Head of caudate nucleus (tissue), 42 donors: ENCODE results near the gene ZDHHC6.
"Not testable (repeated sequence)": the region's sequence is repeated elsewhere in the genome, so short reads cannot be mapped to it uniquely, and the experiment has no call there.

ENCODE experiments used
- DNase-seq, 42 donors: peaks; one replicate each; pipeline versions ENCODE4 v3.0.0 to v3.0.0-alpha.2; 2020 to 2021; ENCODE audit warnings: mixed read lengths in 7 of 42
- intact Hi-C: fragments of 100-400 bp; cut with DNase I; formaldehyde crosslinking; loops from one replicate; pipeline ENCODE4 v1.15.0; 2022

ZDHHC6 gene

DNA sequence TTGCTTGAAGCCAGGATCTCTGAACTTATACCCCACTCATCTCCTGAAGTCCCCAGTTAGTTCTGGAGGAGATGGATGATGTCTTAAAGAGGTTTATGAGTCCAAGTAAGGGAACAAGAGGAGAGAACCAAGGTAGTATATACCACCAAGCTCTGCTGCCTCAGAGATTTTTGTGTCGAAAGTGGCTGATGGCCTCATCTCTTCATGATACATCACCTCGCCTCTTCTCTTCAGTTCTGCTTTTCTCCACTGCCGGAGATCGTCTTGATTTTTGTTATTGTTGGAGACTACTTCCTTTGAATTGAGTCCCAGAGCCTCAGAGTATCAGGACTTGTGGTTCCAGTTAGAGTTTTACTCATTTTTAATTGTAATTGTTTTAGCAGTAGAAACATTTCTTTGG lies 2.2 kb upstream of the ZDHHC6 start:
- intact Hi-C loops: no loop called here
- no peak for DNase-seq

DNA sequence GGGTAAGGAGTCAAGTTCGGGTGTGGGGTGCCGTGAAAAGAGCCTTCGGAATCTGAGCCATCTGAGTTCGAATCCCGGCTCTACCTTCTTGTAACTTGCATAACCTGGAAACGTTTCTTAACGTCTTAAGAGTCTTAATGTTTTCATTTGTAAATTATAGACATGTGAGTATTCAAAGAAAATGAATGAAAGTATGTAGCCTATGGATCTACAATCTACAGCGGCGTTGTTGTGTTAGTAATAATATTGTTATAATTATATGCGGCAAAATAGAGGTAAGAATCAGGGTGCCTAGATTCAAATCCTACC lies 860 bp upstream of the ZDHHC6 start:
- intact Hi-C loops: no loop called here

DNA sequence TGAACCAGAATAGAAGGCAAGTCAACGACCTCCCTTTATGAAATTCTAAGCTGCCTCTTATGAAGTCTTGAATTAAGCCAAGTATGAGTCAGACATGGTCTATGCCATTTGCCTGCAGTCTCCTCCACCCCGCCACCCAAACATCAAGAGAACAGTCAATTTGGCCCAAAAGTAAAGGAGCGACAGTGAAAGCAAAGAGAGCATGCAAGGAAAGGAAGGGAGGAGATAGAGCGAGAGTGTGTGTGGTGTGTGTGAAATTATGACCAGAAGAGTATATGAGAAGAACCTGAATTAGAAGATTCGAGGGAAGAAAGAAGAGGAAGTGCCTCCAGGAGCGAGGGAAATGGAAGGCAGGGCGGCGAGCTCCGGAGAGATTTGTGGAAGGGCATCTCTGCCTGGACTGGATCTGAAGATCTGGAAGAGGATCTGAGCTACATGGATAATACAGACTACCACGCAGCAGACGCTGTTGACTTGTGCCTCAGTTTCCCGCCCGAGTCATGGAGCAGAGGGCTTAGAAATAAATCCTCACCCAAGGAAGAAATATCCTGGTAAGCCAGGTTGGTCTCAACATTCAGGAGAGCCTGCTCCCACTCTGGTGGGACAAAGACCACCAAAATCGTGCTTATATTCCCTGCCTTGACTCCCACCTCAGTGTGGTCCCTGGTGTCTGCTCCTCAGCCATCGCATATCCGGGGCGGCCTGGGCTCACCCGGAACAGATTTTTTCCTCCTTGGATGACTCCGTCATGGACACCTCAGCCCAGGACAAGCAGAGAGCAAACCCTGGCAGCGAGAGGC lies 459 bp downstream of the ZDHHC6 start:
- DNase-seq: peak in 15 of 42 donors; percentile 2 to 32 (median 13)
- intact Hi-C loops: no loop called here

More for the DNA sequence above, 860 bp upstream of the ZDHHC6 start:
- DNase-seq: no peak

DNA sequence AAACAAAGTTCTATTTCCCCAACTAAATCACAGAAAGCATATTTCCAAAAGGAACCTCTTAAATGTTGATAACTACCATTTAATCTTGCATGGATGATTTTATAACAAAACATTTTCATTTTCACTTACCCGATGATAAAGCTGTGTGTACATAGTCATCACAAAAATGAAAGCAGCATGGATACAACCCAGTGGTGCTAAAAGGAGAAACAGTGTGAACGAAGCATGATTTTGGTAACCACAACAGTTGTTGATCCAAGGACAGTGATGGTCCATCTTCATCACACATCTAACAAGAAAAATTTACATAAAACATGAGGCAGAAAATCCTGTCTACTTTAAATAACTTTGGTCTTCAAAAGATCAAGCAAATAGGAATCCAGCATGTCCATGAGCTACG lies 4.7 kb downstream of the ZDHHC6 start:
- intact Hi-C loops: no loop called here
- no peak for DNase-seq

DNA sequence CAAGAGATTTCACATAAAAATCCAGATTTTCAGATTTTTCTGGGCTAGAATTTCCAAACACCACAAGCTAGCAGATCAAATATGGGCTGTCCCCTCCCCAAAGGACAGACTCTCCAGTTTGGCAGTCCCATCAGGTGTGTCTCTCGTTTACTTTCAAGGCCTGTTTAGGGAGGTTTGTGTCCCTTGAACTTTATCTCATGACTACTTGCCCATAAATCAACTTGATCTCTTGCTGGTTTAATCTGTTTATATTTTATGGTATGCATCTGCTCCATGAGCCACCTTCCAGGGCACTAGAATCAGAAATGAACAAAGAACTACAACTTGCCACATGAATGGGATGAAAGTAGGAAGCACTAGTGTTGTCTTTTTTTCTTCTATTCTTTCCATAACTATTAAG lies 5.2 kb downstream of the ZDHHC6 start:
- intact Hi-C loops: no loop called here
- no peak for DNase-seq

DNA sequence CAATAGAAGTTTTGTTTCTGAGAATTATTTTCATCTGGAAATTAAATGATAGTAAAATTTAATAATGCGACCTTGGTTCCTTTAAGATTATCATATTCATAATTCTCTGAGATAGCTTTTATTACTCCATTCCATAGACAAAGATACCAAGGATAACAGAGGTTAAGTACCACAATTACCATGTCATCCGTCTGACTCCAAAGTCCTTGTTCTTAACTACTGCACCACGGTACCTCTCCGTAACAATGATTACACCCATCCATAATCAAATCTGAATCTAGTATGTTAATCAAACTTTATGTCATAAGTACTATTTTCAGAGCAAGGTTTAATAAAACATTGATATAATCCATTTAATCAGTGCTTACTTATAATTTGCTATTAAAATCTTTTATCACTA lies 8.4 kb downstream of the ZDHHC6 start:
- DNase-seq: no peak
- intact Hi-C loops: no loop called here

DNA sequence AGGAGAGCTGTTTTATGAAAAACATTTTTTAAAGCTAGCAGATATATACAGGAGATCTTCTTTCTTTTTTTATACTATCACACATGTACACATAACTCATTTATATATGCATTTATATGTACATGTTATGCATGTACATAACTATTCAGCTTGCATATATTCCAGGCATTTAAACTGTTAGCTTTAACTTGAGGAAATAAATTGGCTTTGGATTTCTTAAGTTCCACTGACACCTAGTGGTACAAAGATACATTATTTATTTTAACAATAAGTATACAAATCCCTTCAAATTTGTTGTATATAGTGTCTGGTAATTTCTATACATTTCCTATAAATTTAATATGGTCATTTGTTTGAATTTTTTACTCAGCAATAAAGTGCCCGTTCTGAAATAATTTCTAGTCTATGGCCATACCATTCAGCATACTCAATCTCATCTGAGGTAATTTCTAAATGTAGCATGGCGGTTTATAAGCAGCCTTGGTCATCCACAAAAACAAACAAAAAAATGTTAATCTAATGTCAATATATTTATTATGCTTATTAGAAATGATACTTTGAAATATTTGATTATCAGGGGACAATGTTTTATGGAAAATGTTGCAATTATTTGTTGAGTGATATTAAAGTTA lies 11.6 kb downstream of the ZDHHC6 start:
- intact Hi-C loops: no loop called here
- no peak for DNase-seq

DNA sequence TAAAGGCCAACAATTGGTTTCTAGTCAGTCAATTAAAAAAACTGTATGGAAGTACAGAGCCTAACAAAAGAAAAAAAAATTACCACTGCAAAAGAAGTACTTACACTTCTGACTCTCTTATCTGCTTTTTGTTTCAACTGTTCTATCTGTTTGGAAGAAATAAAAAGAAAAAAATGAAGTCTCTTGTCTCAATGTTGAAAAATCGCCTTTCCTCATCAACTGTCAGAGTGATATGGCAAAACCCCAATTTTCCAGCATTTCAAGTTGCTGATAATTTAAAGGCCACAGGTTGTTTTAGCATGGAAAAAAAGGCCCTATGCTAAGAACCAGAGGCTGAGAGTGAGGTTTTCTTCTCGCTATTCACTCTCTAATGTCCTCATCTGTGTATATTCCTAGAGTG lies 13.6 kb downstream of the ZDHHC6 start:
- intact Hi-C loops: no loop called here
- DNase-seq: no peak

DNA sequence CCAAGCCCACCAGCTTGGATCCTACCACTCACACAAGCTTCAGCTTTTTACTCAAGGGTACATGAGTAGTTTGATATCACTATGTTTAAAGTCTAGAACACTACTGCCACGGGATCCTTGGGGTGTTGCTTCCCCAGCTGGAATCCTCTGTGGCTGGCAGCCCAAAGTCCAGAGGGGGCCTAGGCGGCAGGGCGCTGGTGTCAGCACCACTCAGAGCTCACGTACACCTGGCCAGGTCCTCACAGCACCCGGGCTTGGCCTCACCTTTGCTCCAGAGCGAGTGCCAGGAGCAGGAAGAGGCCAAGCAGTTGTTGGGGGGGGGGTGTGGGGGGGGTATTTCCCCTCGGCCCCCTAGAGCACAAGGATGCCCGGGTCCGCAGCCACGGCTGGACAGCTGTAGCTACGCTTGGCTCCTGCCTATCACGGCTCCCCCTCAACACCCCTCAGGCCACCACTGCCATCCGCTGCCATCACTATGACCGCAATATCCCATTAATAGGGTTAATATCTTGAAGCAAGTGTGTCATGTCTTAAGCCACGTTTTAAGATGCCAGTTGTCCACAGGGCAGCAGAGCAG lies 17.0 kb downstream of the ZDHHC6 start:
- intact Hi-C loops: no loop called here

DNA sequence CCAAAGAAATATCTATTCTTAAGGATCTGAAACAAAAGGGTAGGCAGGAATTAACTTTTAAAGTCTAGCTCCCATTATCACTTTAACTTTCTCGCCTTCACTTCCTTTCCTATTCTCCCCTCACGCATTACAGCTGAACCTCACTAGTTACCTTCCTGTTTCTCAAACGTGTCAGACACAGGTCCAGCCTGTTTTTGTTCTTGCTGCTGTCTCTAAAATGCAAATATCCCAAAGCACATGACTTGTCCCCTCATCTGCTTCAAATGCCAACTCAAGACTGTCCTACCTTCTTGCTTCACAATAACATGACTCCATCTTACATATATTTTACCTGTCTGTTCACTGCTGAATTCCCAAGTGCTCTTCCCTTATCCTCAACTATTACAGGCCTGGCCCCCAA lies 17.6 kb downstream of the ZDHHC6 start:
- intact Hi-C loops: no loop called here
- DNase-seq: no peak

More for the DNA sequence above, 17.0 kb downstream of the ZDHHC6 start:
- no peak for DNase-seq

DNA sequence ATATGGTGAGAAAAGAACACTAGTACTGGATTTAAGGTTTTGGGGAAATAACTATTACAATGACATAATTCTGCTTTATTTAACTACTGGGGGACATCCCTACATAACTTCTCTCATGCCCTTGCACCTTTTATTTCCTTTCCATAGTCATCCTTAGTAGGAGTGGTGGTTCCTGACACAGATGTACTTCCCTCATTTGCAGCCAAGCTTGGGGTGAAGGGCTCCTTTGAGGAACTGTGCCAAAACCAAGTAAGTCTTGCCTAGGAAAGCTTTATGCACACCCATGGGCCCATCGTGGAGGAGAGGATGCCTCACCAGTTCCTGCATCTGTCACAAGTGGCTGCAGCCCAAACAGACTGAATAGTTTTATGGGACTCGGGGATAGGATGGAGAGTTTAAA lies 20.6 kb downstream of the ZDHHC6 start:
- no peak for DNase-seq
- intact Hi-C loops: no loop called here

DNA sequence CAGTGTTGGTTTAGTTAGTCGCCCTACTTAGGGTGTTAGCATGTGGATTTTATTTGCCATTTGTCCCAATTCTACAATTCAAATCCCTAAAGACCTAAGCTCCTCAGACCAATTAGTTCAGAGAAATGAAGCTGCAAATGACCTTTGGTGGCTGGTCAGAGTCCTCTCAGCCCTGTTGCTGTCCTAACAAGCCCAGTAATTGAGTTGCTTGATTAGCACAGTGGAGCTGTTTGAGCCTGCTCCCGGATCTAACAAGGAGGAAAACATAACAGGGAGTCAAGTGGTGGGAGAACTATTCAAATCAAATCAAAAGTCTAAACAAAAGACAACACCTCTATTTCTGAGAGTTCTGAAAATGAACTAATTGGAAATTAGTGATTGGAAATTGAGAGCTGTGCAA lies 22.1 kb downstream of the ZDHHC6 start:
- DNase-seq: no peak
- intact Hi-C loops: no loop called here

DNA sequence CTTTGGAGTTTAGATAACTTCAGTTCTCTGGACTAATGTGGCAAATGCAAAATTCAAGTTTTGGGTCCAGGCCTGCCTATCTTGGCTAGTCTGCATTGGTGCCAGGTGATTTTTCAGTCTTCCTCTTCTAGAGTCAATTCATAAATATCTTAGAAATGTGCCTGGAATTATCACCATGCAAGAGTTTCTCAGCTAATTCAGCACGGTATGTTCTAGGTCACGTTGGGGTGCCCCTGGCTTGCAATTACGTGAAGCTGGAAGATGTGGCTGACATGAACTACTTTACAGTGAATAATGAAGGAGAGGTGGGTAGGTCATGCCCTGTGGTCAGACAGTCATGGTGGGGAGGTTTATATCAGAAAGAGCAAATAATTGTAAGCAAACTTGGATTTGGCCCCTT lies 25.0 kb downstream of the ZDHHC6 start:
- no peak for DNase-seq
- intact Hi-C loops: no loop called here

DNA sequence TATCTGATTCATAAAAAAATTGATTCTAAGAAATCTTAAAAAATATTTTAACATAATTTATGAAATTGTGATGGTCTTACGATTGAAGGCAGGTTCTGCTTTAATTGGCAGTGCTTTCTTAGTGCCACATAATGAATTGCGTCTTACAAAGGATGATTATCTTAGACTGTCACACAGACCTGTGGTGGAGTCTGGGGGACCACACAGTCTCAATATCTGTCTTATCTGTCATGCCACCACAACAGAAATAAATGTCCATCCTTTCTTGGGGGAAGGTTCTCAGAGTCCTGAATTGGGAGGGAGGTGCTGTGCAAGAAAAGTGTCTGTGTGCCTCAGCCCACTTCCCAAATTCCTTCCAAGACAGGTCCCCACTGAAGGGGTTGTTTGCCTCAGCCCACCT lies 34.0 kb downstream of the ZDHHC6 start:
- DNase-seq: no peak
- intact Hi-C loops: no loop called here

DNA sequence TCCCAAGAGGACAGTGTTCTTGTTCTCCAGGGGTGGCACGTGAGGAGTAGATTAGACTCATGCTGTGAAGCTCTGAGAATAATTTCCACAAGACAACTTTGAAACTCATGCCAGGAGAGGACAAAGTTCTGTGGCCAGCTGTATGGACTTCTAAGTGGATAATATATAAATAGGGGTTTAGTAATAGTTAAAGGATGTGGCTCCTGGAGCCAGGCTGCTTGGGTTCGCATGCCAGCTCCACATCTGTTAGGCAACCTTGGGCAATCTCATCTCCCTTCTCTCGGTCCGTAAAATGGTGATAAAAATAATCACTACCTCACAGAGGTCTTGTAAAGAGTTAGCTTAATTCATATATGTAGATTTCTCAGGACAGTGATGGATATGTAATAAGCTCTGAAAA lies 37.0 kb downstream of the ZDHHC6 start:
- intact Hi-C loops: no loop called here
- no peak for DNase-seq

DNA sequence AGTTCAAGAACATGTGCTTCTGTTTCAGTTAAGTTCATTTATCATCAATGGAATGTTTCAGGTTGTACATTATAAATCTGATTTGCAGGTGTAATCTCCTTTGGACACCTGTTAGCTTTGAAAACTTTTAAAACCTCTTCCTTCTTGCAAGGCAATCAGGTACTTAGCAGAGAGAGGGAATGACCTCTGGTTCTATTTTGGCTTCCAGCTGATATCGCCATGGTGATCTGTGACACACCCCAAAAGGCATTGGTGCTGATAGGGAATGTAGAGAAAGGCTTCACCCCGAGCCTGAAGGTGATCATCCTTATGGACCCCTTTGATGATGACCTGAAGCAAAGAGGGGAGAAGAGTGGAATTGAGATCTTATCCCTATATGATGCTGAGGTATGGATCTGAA lies 37.4 kb downstream of the ZDHHC6 start:
- DNase-seq: no peak
- intact Hi-C loops: no loop called here

DNA sequence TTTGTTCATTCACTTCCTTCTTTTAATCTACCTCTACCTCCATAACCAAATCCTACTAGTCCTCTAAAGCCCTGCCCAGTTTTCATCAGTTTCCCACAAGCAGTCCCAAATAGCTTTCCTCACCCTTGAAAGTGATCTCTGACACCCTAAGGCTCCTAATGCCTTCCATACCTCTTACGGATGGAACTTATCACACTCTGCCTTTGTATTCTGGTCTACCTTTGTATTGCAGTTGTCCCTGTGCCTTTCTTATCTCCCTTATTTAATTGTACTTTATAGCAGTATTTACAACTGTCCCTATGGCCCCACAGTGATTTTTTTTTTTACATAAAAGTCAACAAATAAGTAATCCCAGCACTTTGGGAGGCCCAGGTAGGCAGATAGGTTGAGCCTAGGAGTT lies 39.0 kb downstream of the ZDHHC6 start:
- no peak for DNase-seq
- intact Hi-C loops: no loop called here

DNA sequence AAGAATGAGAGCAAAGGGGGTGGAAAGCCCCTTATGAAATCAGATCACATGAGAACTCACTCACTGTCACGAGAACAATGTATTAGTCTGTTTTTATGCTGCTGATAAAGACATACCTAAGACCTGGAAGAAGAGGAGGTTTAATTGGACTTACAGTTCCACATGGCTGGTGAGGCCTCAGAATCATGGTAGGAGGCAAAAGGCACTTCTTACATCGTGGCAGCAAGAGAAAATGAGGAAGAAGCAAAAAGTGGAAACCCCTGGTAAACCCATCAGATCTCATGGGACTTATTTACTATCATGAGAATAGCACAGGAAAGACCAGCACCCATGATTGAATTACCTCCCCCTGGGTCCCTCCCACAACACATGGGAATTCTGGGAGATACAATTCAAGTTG lies 39.9 kb downstream of the ZDHHC6 start:
- DNase-seq, intact Hi-C loops: not testable (repeated sequence)

DNA sequence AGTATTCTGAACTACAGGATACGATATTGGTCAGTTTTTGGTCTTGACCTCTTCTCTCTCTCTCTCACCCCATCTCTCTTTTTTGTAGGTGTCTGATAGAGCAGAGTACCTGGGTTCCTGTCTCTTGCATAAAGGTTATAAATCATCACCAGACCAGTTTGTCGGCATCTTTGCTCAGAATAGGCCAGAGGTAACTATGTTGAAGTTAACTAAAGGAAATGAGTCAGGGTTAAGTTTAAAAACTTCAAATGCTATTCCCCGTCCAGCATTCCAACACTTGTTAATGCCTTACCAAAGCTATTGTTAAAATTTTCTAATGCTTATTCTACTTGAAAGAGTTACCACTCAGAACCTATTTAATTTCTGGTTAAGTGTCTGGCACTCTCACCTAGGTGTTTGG lies 42.1 kb downstream of the ZDHHC6 start:
- no peak for DNase-seq
- intact Hi-C loops: no loop called here

DNA sequence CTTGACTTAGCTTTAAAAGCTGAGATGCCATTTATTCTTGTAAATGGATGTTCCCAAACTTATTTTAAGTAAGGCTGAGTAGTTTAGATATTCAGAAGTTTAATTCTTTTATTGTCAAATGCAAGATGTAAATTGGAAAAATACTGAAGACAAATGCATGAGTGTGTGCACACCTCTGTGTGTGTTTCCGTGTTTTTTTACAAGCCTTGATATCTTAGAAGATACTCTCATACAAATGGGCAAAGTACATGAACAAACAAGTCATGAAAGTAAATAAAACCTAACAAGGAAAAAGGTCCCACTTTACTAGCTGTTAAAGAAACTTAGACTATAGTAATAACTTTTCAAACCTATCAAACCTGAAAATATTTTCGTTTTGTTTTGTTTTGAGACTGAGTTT lies 43.8 kb downstream of the ZDHHC6 start:
- intact Hi-C loops: no loop called here

DNA sequence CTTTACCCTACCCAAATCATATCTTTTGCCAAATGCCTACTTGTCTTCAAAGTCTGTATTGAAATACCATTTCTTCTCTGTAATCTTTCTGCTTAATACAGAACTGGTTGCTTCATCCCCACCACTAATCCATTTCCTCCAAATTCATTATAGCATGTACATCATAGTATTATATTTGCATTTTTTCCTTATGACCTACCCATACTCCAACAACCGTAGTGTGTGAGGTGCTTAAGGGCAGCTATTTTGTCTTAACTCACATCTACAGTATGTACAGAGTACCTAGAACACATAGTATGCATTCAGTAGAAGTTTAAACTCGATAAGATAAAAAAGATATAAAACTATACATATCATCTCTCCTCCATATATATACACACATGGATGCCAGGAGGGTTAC lies 49.1 kb downstream of the ZDHHC6 start:
- DNase-seq: no peak
- intact Hi-C loops: no loop called here

More for the DNA sequence above, 43.8 kb downstream of the ZDHHC6 start:
- DNase-seq: no peak
